CD4-positive, alpha-beta T cell treated with Interleukin-1 beta for 1 hour (primary cell): ENCODE measurements around the gene TELO2.

Source experiments
- DNase-seq, 2 donors: peaks; one replicate each; pipeline ENCODE4 v3.0.0-alpha.2; 2020 to 2022

TELO2 gene

DNA sequence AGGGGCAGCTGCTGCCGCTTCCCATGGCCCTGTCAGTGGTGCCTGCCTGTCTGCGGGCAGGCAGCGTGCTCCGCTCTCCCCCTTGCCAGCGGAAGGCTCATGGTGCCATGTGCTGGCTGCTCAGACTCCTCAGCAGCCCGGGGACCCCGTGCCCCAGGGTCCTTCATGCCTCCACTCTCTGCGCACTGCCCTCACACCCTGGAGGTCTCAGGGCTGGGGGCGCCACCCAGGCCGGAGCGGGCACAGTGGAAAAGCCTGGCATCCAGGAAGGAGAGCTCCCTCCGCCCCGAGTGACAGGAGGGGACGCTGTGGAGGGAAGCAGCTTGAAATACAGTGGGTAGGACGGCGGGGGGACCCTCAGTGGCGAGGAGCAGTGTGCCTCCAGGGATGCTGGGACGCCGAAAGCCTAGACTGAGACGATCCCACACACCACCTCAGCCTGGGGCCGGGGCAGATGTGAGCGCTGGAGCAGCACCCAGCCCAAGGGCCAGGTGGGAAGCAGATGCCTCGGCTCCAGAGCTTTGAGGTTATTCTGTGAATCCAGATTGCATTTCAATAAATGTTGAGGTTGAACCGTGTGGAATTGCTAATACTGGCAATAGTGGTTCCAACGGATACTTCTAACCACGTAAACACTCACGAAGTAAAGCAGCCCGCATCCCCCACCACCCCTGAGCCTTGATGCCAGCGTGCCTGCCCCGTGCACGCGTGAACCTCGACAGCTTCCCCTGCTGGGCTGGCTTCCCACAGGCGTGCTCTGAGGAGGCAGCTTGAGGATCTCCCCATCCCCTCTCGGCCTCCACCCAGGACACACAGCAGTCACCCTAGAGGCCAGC is 46.8 kb downstream of the TELO2 start:
- no peak for DNase-seq

- no peak for DNase-seq
Measured at GRCh38 chr16:1540556-1540855, 47.3 kb downstream of the TELO2 start.

- DNase-seq: no peak
Measured at GRCh38 chr16:1541293-1542165, 48.4 kb downstream of the TELO2 start.

- DNase-seq: no peak
Measured at GRCh38 chr16:1542166-1542500, 49.0 kb downstream of the TELO2 start.

- no peak for DNase-seq
Measured at GRCh38 chr16:1542533-1542932, 49.4 kb downstream of the TELO2 start.

DNA sequence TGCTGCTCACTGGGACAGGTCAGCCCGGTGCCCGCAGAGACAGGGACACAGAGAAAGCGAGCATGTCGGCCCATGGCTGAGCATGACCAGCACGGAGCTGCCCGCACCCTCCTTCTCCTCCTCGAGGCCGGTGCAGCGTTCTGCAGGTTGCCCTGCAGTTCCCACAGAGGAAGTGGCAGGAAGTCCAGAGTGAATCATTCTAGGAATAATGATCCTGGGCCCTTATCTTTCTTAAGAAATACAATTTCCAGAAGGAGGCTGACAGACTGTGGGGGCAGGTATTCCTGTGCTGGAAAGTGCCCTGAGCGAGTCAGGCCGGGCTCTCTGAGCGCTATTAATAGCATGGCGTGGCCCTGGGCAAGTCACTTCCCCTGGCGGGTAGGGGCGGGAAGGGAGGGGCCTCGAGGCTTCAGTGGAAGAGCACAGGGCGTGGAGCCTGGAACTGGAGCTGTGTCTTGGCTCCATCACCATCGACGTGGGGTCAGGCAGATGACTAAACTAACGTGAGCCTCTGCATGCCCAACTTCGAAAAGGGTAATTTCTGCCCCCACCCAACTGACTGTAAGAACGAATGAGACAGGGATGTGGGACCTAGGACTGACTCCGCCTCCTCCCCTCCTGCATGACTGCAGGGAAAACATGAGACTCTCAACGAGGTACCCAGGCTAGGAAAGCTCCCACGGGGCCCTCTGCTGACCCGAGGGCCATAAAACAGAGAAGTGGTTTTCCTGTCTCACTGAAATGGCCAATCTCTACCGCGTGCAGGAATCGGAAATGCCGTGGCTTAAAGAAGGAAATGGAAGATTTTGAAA is 50.1 kb downstream of the TELO2 start:
- peak; percentile 33 to 58 for DNase-seq

DNA sequence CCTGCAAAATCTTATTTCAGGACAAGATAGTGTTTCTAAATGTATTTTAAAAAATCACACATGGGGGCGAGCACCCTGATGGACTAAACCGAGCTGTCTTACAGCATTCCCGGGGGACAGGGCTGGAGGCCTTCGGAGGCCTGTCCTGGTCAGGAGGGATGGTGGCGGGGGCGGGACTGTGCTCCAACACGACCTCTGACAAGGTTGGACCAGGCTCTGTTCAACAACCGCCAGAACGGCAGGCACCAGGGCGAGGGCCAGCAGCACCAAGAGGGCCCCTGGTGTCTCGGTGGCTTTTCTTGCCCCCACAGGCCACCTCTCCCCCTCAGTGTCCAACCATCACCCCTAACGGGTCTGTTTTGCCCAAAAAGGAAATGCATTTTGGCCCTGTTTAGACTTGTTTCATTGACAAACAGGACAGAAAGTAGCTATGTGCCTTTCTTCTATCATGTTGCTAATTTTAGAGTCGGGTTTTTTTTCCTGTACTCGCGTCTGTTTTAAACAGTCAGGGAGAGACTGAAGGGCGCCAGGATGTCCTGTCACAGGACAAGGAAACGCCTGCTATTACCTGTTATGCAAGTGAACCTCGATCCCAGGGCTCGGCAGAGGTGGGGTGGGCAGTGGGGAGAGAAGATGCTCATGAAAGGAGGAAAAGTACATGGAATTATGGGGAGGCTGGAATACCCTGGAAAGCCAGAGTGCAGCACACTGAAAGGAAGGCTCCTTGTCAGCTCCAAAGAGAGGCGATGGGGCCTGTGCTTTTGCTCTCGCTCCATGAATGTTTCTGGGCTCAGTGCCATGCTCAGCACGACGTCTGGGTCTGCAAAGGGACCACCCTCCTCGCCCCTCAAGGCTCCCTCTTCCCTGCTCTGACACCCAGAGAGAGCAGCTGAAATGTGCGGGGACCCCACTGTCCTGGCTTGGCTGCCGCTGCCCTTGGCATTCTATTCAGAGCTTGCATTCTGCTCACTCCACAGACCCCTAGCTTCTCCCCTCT is 52.2 kb downstream of the TELO2 start:
- no peak for DNase-seq

DNA sequence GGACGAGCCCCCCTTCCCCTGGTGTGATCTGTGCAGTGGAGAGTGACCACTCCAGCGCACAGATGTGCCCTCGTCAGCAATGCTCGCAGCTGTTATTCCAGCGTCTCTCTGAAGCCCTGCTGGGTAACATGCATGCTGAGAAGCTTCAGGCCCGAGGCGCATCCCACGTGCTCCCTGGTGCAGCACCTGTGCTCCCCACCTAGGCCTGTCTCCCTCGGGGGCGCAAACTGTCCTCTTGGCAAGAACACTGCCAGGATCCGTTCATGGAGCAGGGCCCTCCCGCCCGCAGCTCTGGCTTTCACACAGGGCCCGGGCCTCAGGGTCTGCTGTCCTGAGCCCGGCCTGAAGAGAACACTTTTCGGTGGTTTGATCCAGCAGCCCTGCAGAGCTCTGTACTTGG is 53.3 kb downstream of the TELO2 start:
- no peak for DNase-seq

- DNase-seq: no peak
Measured at GRCh38 chr16:1548233-1548632, 55.1 kb downstream of the TELO2 start.

DNA sequence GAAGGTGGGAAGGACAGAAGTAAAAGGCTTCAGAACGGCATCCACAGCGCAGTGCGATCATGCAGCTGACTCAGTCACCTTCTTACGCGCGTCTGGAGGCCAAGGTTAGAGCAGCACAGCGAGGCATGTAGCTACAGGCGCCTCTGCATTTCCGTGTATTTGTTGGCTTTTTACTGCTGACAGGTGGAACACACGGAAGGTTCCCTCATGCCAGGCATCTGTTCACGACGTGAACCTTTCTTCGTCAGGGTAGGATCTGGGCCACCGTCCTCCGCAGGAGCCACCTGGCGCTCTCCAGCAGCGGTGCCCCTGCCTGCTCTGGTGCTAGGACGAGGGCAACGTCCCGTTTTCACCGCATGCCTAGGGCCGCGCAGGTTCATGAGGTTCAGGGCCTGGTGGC is 55.6 kb downstream of the TELO2 start:
- no peak for DNase-seq

GRCh38 chr16:1550069-1550468 is 56.9 kb downstream of the TELO2 start:
- DNase-seq: no peak

- no peak for DNase-seq
Measured at GRCh38 chr16:1550696-1551095, 57.5 kb downstream of the TELO2 start.

DNA sequence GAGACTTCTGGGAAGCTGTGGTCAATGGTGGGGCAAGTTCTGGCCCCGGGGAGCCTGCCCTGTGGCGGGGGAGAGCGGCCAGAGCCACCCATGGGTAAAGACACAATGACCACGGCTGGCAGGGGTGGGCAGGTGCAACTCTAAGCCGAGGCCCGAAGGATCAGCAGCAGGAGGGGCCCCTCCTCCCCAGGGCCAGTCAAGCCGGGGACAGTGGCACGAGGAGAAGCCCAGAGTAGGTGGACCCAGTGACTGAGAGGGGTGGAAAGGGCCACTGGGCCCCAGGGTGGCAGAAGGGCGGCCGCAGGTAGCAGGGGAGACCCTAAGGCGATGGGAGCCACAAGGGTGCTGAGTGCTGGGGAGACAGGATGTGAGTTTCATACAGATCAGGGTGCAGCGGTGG is 58.0 kb downstream of the TELO2 start:
- no peak for DNase-seq

GRCh38 chr16:1552129-1552528 is 59.0 kb downstream of the TELO2 start:
- no peak for DNase-seq

DNA sequence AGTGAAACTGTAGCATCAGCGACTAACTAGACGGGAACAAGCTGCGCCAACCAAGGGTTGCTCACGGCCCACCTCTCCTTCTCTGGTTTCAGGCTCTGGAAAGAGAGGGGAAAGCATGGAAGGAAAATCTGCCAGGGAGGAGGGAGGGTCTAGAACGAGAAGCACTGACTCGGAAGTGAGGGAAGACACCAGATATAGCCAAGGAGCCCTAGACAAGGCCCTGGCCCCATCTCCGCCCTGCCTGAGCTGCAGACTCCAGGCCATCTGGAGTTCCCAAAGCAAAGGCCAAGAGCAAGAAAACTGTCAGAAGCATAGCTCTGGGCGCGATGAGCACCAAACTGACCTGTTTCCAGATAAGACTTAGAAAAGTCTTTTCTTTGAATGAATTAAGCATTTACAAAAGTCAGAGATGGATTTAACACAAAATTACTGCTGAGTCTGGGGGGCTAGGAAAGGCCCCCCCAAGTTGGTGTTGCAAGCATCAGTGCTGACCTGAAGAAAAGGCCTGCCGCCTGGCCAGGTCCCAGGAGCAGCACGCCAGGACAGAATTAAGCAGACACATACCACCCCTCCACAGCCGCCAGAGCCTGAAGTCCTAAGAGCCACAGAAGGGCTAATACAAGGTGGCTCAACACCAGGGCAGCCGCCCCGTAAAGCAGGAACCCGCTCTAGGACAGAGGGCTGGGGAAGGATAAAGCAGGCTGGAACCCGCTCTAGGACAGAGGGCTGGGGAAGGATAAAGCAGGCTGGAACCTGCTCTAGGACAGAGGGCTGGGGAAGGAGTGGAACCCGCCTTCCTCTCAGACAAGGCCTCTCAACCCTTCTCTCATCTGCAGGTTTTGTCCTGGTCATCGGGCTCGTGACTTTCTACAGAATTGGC is 61.0 kb downstream of the TELO2 start:
- DNase-seq: no peak

GRCh38 chr16:1554826-1555445 is 61.8 kb downstream of the TELO2 start:
- DNase-seq: no peak

GRCh38 chr16:1556254-1556653 is 63.1 kb downstream of the TELO2 start:
- no peak for DNase-seq

- DNase-seq: no peak
Measured at GRCh38 chr16:1557074-1557473, 63.9 kb downstream of the TELO2 start.

DNA sequence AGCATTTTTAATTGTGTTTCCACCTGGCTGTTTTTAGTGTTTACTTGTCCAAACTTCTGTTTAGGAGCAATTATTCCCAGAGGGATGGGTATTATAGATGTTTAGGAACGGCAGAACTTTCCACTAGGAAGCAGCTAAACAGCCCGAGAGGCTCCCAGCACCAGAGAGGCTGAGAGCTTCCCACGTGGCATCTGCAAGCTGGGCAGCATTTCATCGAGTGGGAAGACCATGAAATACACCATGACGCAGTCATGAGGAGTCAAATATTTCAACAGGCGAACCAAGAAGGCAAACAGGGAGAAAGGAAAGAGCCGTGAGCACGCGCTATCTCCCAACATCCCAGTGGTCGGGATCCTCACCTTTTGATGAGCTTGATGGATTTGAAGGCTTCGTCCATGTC is 64.4 kb downstream of the TELO2 start:
- no peak for DNase-seq

GRCh38 chr16:1559446-1559975 is 66.4 kb downstream of the TELO2 start:
- DNase-seq: peak; percentile 18 to 42
